SJSA1 (cell line): Measurements from ENCODE around the gene C12orf75. TPM values are rescaled to one million over a fixed set of nuclear protein-coding genes. Genes with fewer than 3 reads are reported as not detected.
"Not testable (repeated sequence)": the region's sequence is repeated elsewhere in the genome, so short reads cannot be mapped to it uniquely, and the experiment has no call there.

ENCODE experiments used
- DNase-seq, 2 experiments: peaks; one replicate each; pipeline ENCODE4 v3.0.0-alpha.2; 2015 to 2020; ENCODE audit warnings: low spot score in 2 of 2, low read depth in 1 of 2
- H3K27ac ChIP-seq: fragments of 250-450 bp; sonication (Bioruptor Pico); 2 replicates; pipeline ENCODE4 v1.5.1; 2020; ENCODE audit warnings: mild to moderate bottlenecking, moderate library complexity
- H3K27me3 ChIP-seq: fragments of 250-450 bp; sonication (Bioruptor Pico); replicated peaks from 2 replicates; pipeline ENCODE4 v1.5.1; 2020; ENCODE audit warnings: mild to moderate bottlenecking, moderate library complexity
- H3K36me3 ChIP-seq: fragments of 250-450 bp; sonication (Bioruptor Pico); 2 replicates; pipeline ENCODE4 v1.5.1; 2020; ENCODE audit warnings: mild to moderate bottlenecking
- H3K4me1 ChIP-seq: fragments of 250-450 bp; sonication (Bioruptor Pico); replicated peaks from 2 replicates; pipeline ENCODE4 v1.6.1; 2021; ENCODE audit warnings: mild to moderate bottlenecking
- H3K4me3 ChIP-seq: fragments of 250-450 bp; sonication (Bioruptor Pico); 2 replicates; pipeline ENCODE4 v1.5.1; 2020; ENCODE audit warnings: mild to moderate bottlenecking
- H3K9me3 ChIP-seq: fragments of 250-450 bp; sonication (Bioruptor Pico); replicated peaks from 2 replicates; pipeline ENCODE4 v1.5.1; 2020; ENCODE audit warnings: mild to moderate bottlenecking
- total RNA-seq: library from RNA; depleted of rRNA; stranded (reverse); fragments of >200 nt; shearing (Covaris generic); gene quantifications from 2 replicates; pipeline ENCODE4 v1.2.3, GENCODE V29; 2014

C12orf75 gene
- total RNA-seq, 1 experiment from 2014 or later: 288 TPM

- Histone ChIP-seq H3K9me3 (no peaks in the 10 kb centered on the region; the same call in 1 of the 2 replicates), H3K4me1 (peaks cover 3% of the 10 kb centered on the region; the same call in 1 of the 2 replicates), H3K27me3 (no peaks in the 10 kb centered on the region), H3K4me3 (no peak overlapping the region), H3K27ac (no peak overlapping the region), H3K36me3 (peaks cover 7% of the 10 kb centered on the region; the same call in 1 of the 2 replicates)
- DNase-seq: no peak
Measured at GRCh38 chr12:105403095-105403494, 72.6 kb downstream of the C12orf75 start.

- not testable (repeated sequence) for H3K4me1 ChIP-seq, DNase-seq, H3K9me3 ChIP-seq, H3K4me3 ChIP-seq, H3K27me3 ChIP-seq, H3K27ac ChIP-seq, H3K36me3 ChIP-seq
Measured at GRCh38 chr12:105404134-105404533, 73.6 kb downstream of the C12orf75 start.

- Histone ChIP-seq H3K27me3 (no peaks in the 10 kb centered on the region), H3K4me1 (peaks cover 18% of the 10 kb centered on the region), H3K36me3 (no peaks in the 10 kb centered on the region), H3K27ac (no peak overlapping the region), H3K4me3 (no peak overlapping the region), H3K9me3 (no peaks in the 10 kb centered on the region)
- no peak for DNase-seq
Measured at GRCh38 chr12:105406497-105406896, 76.0 kb downstream of the C12orf75 start.

GRCh38 chr12:105409279-105409678 is 78.8 kb downstream of the C12orf75 start:
- H3K4me1 ChIP-seq: peaks cover 15% of the 10 kb centered on the region
- no peaks in the 10 kb centered on the region for H3K36me3 ChIP-seq
- H3K9me3 ChIP-seq: no peaks in the 10 kb centered on the region
- H3K27ac ChIP-seq: no peak overlapping the region
- no peaks in the 10 kb centered on the region for H3K27me3 ChIP-seq
- DNase-seq: no peak
- no peak overlapping the region for H3K4me3 ChIP-seq

GRCh38 chr12:105409801-105410471 is 79.4 kb downstream of the C12orf75 start:
- Histone ChIP-seq H3K27ac (no peak overlapping the region), H3K4me3 (no peak overlapping the region), H3K27me3 (no peaks in the 10 kb centered on the region), H3K4me1 (peaks cover 15% of the 10 kb centered on the region), H3K9me3 (no peaks in the 10 kb centered on the region), H3K36me3 (no peaks in the 10 kb centered on the region)
- peak in 1 of 2 experiments; percentile 36 for DNase-seq

- H3K4me3 ChIP-seq: no peak overlapping the region
- no peak overlapping the region for H3K27ac ChIP-seq
- H3K27me3 ChIP-seq: no peaks in the 10 kb centered on the region
- DNase-seq: no peak
- H3K9me3 ChIP-seq: no peaks in the 10 kb centered on the region
- no peaks in the 10 kb centered on the region for H3K36me3 ChIP-seq
- peaks cover 31% of the 10 kb centered on the region for H3K4me1 ChIP-seq
Measured at GRCh38 chr12:105413911-105414487, 83.5 kb downstream of the C12orf75 start.

- H3K27me3 ChIP-seq: no peaks in the 10 kb centered on the region
- DNase-seq: no peak
- H3K4me3 ChIP-seq: no peak overlapping the region
- H3K27ac ChIP-seq: peak overlapping the region; percentile 70
- H3K4me1 ChIP-seq: peaks cover 16% of the 10 kb centered on the region
- no peaks in the 10 kb centered on the region for H3K9me3 ChIP-seq
- H3K36me3 ChIP-seq: no peaks in the 10 kb centered on the region
Measured at GRCh38 chr12:105417732-105418131, 87.2 kb downstream of the C12orf75 start.

GRCh38 chr12:105418229-105418628 is 87.7 kb downstream of the C12orf75 start:
- peaks cover 16% of the 10 kb centered on the region for H3K4me1 ChIP-seq
- no peaks in the 10 kb centered on the region for H3K27me3 ChIP-seq
- no peaks in the 10 kb centered on the region for H3K9me3 ChIP-seq
- DNase-seq: peak; percentile 76 to 85
- no peak overlapping the region for H3K4me3 ChIP-seq
- peak overlapping the region; percentile 70 for H3K27ac ChIP-seq
- H3K36me3 ChIP-seq: no peaks in the 10 kb centered on the region

GRCh38 chr12:105418821-105419291 is 88.4 kb downstream of the C12orf75 start:
- Histone ChIP-seq H3K4me1 (peaks cover 16% of the 10 kb centered on the region), H3K4me3 (no peak overlapping the region), H3K9me3 (no peaks in the 10 kb centered on the region), H3K36me3 (no peaks in the 10 kb centered on the region), H3K27ac (0 out of 2 replicates have a peak overlapping the region, but pooled peaks have one; percentile 17), H3K27me3 (no peaks in the 10 kb centered on the region)
- DNase-seq: no peak

GRCh38 chr12:105419606-105420005 is 89.1 kb downstream of the C12orf75 start:
- no peak overlapping the region for H3K27ac ChIP-seq
- no peak for DNase-seq
- H3K27me3 ChIP-seq: no peaks in the 10 kb centered on the region
- no peaks in the 10 kb centered on the region for H3K9me3 ChIP-seq
- H3K4me3 ChIP-seq: no peak overlapping the region
- no peaks in the 10 kb centered on the region for H3K36me3 ChIP-seq
- H3K4me1 ChIP-seq: peaks cover 16% of the 10 kb centered on the region

GRCh38 chr12:105420046-105420445 is 89.6 kb downstream of the C12orf75 start:
- no peak overlapping the region for H3K27ac ChIP-seq
- no peaks in the 10 kb centered on the region for H3K9me3 ChIP-seq

GRCh38 chr12:105420659-105421240 is 90.3 kb downstream of the C12orf75 start:
- DNase-seq: peak; percentile 62 to 74
- no peaks in the 10 kb centered on the region for H3K27me3 ChIP-seq
- H3K4me1 ChIP-seq: peaks cover 16% of the 10 kb centered on the region
- no peaks in the 10 kb centered on the region for H3K36me3 ChIP-seq
- H3K9me3 ChIP-seq: no peaks in the 10 kb centered on the region
- H3K27ac ChIP-seq: no peak overlapping the region
- H3K4me3 ChIP-seq: no peak overlapping the region

More at GRCh38 chr12:105420046-105420445, 89.6 kb downstream of the C12orf75 start:
- H3K4me3 ChIP-seq: no peak overlapping the region
- H3K36me3 ChIP-seq: no peaks in the 10 kb centered on the region
- H3K4me1 ChIP-seq: peaks cover 16% of the 10 kb centered on the region
- DNase-seq: no peak
- H3K27me3 ChIP-seq: no peaks in the 10 kb centered on the region
